NCI-H2107 treated with DMSO at 0.1 percent for 48 hours (cell line): ENCODE results near the gene ELMOD3.

Experiments
- DNase-seq: peaks from one replicate; lab custom pipeline; 2025; ENCODE audit not compliant: unreplicated experiment; lab: John Stamatoyannopoulos, UW

The ELMOD3 gene

DNA sequence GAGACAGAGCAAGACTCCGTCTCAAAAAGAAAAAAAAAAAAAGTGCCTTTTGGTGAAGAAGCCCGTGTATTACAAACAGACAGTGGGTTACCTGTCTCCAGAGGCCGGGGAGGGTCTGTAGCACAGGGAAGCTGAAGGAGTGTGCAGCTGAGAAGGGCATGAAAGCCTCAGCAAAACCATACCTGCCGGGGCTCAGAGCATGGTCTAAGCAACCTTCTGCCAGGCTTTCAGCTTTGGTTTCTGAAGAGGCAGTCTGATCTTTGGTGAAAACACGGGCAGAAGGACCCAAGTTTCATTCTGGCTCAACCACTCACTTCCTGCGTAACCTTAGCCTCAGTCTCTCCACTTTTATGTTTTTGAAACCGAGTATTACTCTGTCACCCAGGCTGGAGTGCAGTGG lies 85.4 kb downstream of the ELMOD3 start:
- DNase-seq, result no peak

DNA sequence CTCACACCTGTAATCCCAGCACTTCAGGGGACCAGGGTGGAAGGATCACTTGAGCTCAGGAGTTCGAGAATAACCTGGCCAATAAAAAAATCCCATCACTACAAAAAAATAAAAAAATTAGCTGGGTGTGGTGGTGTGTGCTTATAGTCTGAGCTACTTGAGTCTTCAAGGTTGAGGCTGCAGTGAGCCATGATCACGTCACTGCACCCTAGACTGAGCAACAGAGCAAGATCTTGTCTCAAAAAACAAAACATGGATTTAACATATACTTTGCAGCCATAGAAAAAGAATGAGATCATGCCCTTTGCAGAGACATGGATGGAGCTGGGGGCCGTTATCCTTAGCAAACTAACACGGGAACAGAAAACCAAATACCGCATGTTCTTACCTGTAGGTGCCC lies 86.2 kb downstream of the ELMOD3 start:
- DNase-seq, result no peak
